Loucy (cell line): ENCODE results near the gene PALLD.

Source experiments
- H2AFZ ChIP-seq: fragments of 200-600 bp; sonication (generic); 2 replicates; pipeline ENCODE4 v1.6.0; 2016; ENCODE audit warnings: antibody characterized with exemption, mild to moderate bottlenecking, low read length, moderate library complexity
- H3F3A ChIP-seq: fragments of 200-600 bp; 2 replicates; pipeline ENCODE4 v1.6.0; 2016; ENCODE audit warnings: antibody characterized with exemption, low read depth, mild to moderate bottlenecking
- H3K27me3 ChIP-seq: fragments of 200-600 bp; sonication (generic); 2 replicates; pipeline ENCODE4 v1.6.1; 2014; ENCODE audit warnings: low read length, mild to moderate bottlenecking; ENCODE audit not compliant: insufficient read depth, poor library complexity, severe bottlenecking
- H3K36me3 ChIP-seq: fragments of 200-600 bp; sonication (generic); 2 replicates; pipeline ENCODE4 v1.6.1; 2016; ENCODE audit warnings: low read length; ENCODE audit not compliant: insufficient read depth
- H3K4me1 ChIP-seq: fragments of 200-600 bp; sonication (generic); 2 replicates; pipeline ENCODE4 v1.5.1; 2014; ENCODE audit warnings: low read length, mild to moderate bottlenecking; ENCODE audit not compliant: insufficient read depth, poor library complexity, severe bottlenecking
- H3K4me2 ChIP-seq: fragments of 200-600 bp; sonication (generic); 2 replicates; pipeline ENCODE4 v1.6.0; 2014; ENCODE audit warnings: antibody characterized with exemption, low read length, low read depth, mild to moderate bottlenecking; ENCODE audit not compliant: poor library complexity, severe bottlenecking
- H3K4me3 ChIP-seq: fragments of 200-600 bp; sonication (generic); 2 replicates; pipeline ENCODE4 v1.5.1; 2014; ENCODE audit warnings: low read length, mild to moderate bottlenecking, mixed read lengths; ENCODE audit not compliant: poor library complexity, severe bottlenecking
- H3K79me2 ChIP-seq: fragments of 200-600 bp; sonication (generic); 2 replicates; pipeline ENCODE4 v1.6.1; 2014; ENCODE audit warnings: low read length; ENCODE audit not compliant: insufficient read depth
- H3K9ac ChIP-seq: fragments of 200-600 bp; sonication (generic); 2 replicates; pipeline ENCODE4 v1.6.0; 2014; ENCODE audit warnings: mild to moderate bottlenecking, low read depth, low read length, moderate library complexity; ENCODE audit not compliant: poor library complexity, severe bottlenecking
- H3K9me2 ChIP-seq: fragments of 200-600 bp; sonication (generic); replicated peaks from 2 replicates; pipeline ENCODE4 v1.6.1; 2016; ENCODE audit warnings: low read depth, low read length, mixed read lengths
- H3K9me3 ChIP-seq: fragments of 200-600 bp; sonication (generic); 2 replicates; pipeline ENCODE4 v1.6.1; 2014; ENCODE audit warnings: mild to moderate bottlenecking, antibody characterized with exemption, low read length, low read depth; ENCODE audit not compliant: insufficient read depth
- H4K20me1 ChIP-seq: fragments of 200-600 bp; sonication (generic); 2 replicates; pipeline ENCODE4 v1.6.0; 2014; ENCODE audit warnings: antibody characterized with exemption, low read length, mild to moderate bottlenecking; ENCODE audit not compliant: insufficient read depth, poor library complexity, severe bottlenecking
- EZH2phosphoT487 ChIP-seq: fragments of 200-600 bp; IDR thresholded peaks from 2 replicates; pipeline ENCODE4 v1.6.1; 2018; ENCODE audit warnings: antibody characterized with exemption, mild to moderate bottlenecking, moderate library complexity, borderline replicate concordance
- TF ChIP-seq, protein P1 (sequence below): fragments of 200-600 bp; sonication (generic); conservative IDR thresholded peaks from 2 replicates; pipeline ENCODE4 v1.5.1; 2014; ENCODE audit warnings: mild to moderate bottlenecking, antibody characterized with exemption, low read length

The PALLD gene

DNA sequence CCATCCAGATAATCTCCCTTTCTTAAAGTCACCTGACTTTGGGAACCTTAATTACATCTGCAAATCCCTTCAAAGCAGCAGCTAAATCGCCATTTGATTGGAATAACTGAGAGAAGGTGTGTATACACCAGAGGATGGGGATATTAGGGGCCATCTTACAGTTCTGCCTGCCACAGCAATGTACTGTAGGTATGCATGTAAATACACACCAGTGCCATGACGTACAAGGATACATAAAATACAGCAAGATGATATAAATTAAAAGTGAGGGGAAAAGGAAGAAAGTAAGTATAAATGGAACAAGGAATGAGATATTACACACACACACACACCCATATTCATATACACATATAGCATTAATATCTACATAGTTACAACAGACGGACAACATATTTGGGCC, 432.0 kb downstream of the PALLD start:
- no peak overlapping the region for H3K9ac ChIP-seq
- H3F3A ChIP-seq = no peaks in the 10 kb centered on the region

DNA sequence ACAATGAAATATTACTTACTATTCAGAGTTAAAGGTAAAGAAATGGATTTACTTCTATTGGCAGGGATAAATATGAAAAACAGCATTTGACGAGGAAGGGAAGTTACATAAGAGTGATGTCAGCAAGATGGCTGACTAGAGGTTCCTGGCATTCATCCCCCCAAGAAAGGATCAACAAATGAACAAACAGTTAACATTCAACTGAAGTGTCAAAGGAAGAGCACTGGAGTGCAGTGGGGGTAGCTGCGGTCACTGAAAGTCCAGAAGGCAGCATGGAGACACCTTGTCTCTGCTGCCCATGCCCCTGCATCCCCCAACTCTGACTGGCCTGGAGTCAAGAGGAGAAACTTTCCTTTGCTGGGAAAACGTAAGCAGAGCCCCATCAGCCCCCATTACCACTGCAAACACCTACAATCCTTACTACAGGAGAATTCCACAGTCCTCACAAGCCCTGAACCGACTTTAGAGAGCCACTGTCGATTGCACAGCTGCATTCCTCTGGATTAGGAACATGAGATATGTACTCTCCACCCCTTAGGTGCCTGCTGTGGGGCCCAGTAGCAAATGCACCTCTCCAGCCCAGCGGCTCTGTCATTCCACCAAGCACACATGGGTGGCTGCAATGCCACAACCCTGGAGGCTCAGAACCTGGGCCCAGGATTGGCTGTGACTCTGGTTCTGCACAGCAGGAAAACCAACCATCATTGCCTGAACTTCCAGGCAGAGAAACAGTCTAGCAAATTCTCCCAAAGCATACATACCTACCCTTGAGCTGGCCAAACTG, 433.8 kb downstream of the PALLD start:
- Histone ChIP-seq H3K27me3 (no peaks in the 10 kb centered on the region), H3K4me2 (no peak overlapping the region), H3K4me3 (no peak overlapping the region), H3K9me3 (peaks cover 11% of the 10 kb centered on the region; the same call in 1 of the 2 replicates), H3K4me1 (no peaks in the 10 kb centered on the region), H2AFZ (no peak overlapping the region), H4K20me1 (no peaks in the 10 kb centered on the region), H3K9me2 (no peaks in the 10 kb centered on the region), H3K9ac (no peak overlapping the region), H3K79me2 (0 out of 2 replicates have a peak, but pooled peaks cover 4% of the 10 kb centered on the region), H3F3A (no peaks in the 10 kb centered on the region), H3K36me3 (peaks cover 36% of the 10 kb centered on the region)
- no peak for TF ChIP-seq EZH2phosphoT487
- TF ChIP-seq, protein P1, sequence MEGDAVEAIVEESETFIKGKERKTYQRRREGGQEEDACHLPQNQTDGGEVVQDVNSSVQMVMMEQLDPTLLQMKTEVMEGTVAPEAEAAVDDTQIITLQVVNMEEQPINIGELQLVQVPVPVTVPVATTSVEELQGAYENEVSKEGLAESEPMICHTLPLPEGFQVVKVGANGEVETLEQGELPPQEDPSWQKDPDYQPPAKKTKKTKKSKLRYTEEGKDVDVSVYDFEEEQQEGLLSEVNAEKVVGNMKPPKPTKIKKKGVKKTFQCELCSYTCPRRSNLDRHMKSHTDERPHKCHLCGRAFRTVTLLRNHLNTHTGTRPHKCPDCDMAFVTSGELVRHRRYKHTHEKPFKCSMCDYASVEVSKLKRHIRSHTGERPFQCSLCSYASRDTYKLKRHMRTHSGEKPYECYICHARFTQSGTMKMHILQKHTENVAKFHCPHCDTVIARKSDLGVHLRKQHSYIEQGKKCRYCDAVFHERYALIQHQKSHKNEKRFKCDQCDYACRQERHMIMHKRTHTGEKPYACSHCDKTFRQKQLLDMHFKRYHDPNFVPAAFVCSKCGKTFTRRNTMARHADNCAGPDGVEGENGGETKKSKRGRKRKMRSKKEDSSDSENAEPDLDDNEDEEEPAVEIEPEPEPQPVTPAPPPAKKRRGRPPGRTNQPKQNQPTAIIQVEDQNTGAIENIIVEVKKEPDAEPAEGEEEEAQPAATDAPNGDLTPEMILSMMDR = no peak

More for the DNA sequence above, 432.0 kb downstream of the PALLD start:
- TF ChIP-seq, protein P1 = no peak
- no peak for TF ChIP-seq EZH2phosphoT487
- Histone ChIP-seq H3K4me3 (no peak overlapping the region), H3K4me1 (no peaks in the 10 kb centered on the region), H3K9me2 (no peaks in the 10 kb centered on the region), H2AFZ (no peak overlapping the region), H3K36me3 (peaks cover 52% of the 10 kb centered on the region), H4K20me1 (no peaks in the 10 kb centered on the region), H3K4me2 (no peak overlapping the region), H3K27me3 (no peaks in the 10 kb centered on the region), H3K79me2 (0 out of 2 replicates have a peak, but pooled peaks cover 4% of the 10 kb centered on the region), H3K9me3 (peaks cover 11% of the 10 kb centered on the region; the same call in 1 of the 2 replicates)

DNA sequence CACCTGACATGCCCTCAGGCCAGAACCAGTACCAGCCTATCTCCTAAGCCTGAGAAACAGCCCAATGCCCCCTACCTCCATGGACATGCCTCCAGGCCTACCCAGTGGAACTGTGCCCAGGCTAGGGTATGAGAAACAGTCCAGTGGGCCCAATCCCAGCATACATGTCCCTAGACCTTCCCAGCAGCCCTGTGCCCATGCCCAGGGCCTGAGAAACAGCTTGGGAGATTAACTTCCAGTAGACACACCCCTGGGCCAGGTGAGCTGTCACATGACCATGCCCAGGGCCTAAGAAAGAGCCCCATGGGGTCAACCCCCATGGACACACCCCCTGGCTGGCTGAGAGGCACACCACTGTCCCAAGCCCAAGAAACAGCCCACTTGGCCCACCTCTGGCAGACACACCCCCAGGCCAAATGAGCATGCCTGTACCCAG, 434.4 kb downstream of the PALLD start:
- peaks cover 11% of the 10 kb centered on the region; the same call in 1 of the 2 replicates for H3K9me3 ChIP-seq
- H3K79me2 ChIP-seq = 0 out of 2 replicates have a peak, but pooled peaks cover 4% of the 10 kb centered on the region
- H3K27me3 ChIP-seq = no peaks in the 10 kb centered on the region
- H3K4me3 ChIP-seq = no peak overlapping the region
- H2AFZ ChIP-seq = no peak overlapping the region
- no peaks in the 10 kb centered on the region for H3F3A ChIP-seq
- H4K20me1 ChIP-seq = no peaks in the 10 kb centered on the region
- no peaks in the 10 kb centered on the region for H3K4me1 ChIP-seq
- H3K9ac ChIP-seq = no peak overlapping the region
- no peak for TF ChIP-seq EZH2phosphoT487
- TF ChIP-seq, protein P1 = no peak
- no peak overlapping the region for H3K4me2 ChIP-seq
- no peaks in the 10 kb centered on the region for H3K9me2 ChIP-seq
- H3K36me3 ChIP-seq = peaks cover 29% of the 10 kb centered on the region; the same call in 1 of the 2 replicates
